ENCODE results near the gene ZBP1.

DNA sequence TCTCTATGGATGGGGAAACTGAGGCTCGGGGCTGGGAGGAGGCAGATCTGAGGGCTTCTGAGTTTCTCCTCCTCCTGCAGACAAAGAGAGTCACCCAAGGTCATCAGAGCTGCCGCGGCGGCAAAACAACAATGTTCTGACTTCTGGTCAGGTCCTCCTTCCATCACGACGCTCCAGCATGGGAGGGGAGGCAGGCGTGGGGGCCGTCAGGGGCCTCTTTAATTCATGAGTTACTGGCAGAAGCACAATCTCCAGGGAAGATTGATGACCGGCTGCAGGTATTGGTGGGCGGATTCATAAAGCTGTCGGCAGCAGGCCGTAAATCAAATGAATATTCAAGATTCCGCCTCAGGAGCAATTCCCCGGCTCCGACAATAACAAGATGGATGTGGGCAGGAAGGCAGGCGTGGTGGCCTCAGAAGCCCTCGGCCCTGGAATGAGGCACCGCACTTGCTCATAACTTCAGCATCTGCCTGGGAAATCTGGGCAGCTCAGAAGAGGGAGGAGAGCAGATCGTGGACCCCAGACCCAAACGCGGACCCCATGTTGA lies 40.3 kb downstream of the ZBP1 start:
- TF ChIP-seq, protein P1, sequence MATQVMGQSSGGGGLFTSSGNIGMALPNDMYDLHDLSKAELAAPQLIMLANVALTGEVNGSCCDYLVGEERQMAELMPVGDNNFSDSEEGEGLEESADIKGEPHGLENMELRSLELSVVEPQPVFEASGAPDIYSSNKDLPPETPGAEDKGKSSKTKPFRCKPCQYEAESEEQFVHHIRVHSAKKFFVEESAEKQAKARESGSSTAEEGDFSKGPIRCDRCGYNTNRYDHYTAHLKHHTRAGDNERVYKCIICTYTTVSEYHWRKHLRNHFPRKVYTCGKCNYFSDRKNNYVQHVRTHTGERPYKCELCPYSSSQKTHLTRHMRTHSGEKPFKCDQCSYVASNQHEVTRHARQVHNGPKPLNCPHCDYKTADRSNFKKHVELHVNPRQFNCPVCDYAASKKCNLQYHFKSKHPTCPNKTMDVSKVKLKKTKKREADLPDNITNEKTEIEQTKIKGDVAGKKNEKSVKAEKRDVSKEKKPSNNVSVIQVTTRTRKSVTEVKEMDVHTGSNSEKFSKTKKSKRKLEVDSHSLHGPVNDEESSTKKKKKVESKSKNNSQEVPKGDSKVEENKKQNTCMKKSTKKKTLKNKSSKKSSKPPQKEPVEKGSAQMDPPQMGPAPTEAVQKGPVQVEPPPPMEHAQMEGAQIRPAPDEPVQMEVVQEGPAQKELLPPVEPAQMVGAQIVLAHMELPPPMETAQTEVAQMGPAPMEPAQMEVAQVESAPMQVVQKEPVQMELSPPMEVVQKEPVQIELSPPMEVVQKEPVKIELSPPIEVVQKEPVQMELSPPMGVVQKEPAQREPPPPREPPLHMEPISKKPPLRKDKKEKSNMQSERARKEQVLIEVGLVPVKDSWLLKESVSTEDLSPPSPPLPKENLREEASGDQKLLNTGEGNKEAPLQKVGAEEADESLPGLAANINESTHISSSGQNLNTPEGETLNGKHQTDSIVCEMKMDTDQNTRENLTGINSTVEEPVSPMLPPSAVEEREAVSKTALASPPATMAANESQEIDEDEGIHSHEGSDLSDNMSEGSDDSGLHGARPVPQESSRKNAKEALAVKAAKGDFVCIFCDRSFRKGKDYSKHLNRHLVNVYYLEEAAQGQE (IDR thresholded peaks at IDR 0.05; ENCODE audit: low read depth) = no peak
- TF ChIP-seq TAF1 (IDR thresholded peaks at IDR 0.05; ENCODE audit: low read depth) (no peak), RAD21 (IDR thresholded peaks at IDR 0.05; ENCODE audit: low read depth) (no peak), CREB1 (IDR thresholded peaks at IDR 0.05; ENCODE audit: low read depth) (no peak), NFIC (IDR thresholded peaks at IDR 0.05) (no peak), ZBTB7A (IDR thresholded peaks at IDR 0.05; ENCODE audit: low read depth) (no peak), TCF12 (IDR thresholded peaks at IDR 0.05; ENCODE audit: low read depth) (no peak), EP300 (IDR thresholded peaks at IDR 0.05; ENCODE audit: borderline replicate concordance) (no peak), EGR1 (IDR thresholded peaks at IDR 0.05) (no peak), YY1 (IDR thresholded peaks at IDR 0.05; ENCODE audit: low read depth) (no peak)
- TF ChIP-seq, protein P2, sequence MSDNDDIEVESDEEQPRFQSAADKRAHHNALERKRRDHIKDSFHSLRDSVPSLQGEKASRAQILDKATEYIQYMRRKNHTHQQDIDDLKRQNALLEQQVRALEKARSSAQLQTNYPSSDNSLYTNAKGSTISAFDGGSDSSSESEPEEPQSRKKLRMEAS (IDR thresholded peaks at IDR 0.05) = no peak
- TF ChIP-seq, protein P3, sequence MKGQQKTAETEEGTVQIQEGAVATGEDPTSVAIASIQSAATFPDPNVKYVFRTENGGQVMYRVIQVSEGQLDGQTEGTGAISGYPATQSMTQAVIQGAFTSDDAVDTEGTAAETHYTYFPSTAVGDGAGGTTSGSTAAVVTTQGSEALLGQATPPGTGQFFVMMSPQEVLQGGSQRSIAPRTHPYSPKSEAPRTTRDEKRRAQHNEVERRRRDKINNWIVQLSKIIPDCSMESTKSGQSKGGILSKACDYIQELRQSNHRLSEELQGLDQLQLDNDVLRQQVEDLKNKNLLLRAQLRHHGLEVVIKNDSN (IDR thresholded peaks at IDR 0.05) = no peak
